Measurements from ENCODE around the gene DAAM2.

DNA sequence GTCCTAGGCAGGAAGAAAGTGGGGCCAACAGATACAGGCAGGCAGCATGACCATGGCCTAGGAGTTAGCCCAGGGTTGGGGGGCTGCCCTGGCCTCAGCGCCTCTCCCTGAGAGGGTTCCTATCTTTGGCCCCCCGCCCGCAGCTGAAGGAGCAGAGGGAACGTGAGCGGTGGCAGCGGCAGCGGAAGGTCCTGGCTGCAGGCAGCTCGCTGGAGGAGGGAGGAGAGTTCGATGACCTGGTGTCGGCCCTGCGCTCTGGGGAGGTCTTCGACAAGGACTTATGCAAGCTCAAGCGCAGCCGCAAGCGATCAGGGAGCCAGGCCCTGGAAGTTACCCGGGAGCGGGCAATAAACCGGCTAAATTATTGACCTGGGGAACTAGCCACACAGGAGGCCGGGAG lies 109.5 kb downstream of the DAAM2 start:
- TF ChIP-seq, protein P1, sequence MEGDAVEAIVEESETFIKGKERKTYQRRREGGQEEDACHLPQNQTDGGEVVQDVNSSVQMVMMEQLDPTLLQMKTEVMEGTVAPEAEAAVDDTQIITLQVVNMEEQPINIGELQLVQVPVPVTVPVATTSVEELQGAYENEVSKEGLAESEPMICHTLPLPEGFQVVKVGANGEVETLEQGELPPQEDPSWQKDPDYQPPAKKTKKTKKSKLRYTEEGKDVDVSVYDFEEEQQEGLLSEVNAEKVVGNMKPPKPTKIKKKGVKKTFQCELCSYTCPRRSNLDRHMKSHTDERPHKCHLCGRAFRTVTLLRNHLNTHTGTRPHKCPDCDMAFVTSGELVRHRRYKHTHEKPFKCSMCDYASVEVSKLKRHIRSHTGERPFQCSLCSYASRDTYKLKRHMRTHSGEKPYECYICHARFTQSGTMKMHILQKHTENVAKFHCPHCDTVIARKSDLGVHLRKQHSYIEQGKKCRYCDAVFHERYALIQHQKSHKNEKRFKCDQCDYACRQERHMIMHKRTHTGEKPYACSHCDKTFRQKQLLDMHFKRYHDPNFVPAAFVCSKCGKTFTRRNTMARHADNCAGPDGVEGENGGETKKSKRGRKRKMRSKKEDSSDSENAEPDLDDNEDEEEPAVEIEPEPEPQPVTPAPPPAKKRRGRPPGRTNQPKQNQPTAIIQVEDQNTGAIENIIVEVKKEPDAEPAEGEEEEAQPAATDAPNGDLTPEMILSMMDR (IDR thresholded peaks at IDR 0.05) = no peak
- TF ChIP-seq POLR2A (IDR thresholded peaks at IDR 0.05) = no peak

All from stomach (tissue), 4 donors.